ENCODE measurements around the gene LDLRAD3. TPM values are rescaled to one million over a fixed set of nuclear protein-coding genes. Genes with fewer than 3 reads are reported as not detected.
A peak's percentile ranks its signal among the peaks of the same experiment; 100 is the strongest.
"Not testable (repeated sequence)": the region's sequence is repeated elsewhere in the genome, so short reads cannot be mapped to it uniquely, and the experiment has no call there.

The LDLRAD3 gene
- total RNA-seq, 4 donors from 2014 or later = 39.7 to 50.9 (median 46.0) TPM

- Histone ChIP-seq H3K4me1 (peaks cover 45% of the 10 kb centered on the region), H3K27ac (peak overlapping the region; percentile 89), H3K36me3 (no peaks in the 10 kb centered on the region), H3K9me3 (no peaks in the 10 kb centered on the region), H3K4me3 (no peak overlapping the region), H3K27me3 (no peaks in the 10 kb centered on the region)
- no peak for DNase-seq (ENCODE audit: low spot score in 2 of 2)
- no peak for TF ChIP-seq POLR2AphosphoS5 (IDR thresholded peaks at IDR 0.05)
- TF ChIP-seq POLR2A (IDR thresholded peaks at IDR 0.05) = no peak
- TF ChIP-seq EP300 (IDR thresholded peaks at IDR 0.05) = no peak
- TF ChIP-seq CTCF (IDR thresholded peaks at IDR 0.05) = no peak
- WGBS = 71% methylated on average over 3 of the region's 3 CpGs
These were observed 37.2 kb upstream of the LDLRAD3 start for GRCh38 chr11:35906681-35907080.

GRCh38 chr11:35907648-35908431 lies 36.0 kb upstream of the LDLRAD3 start:
- H3K9me3 ChIP-seq = no peaks in the 10 kb centered on the region
- 44% methylated on average over 4 of the region's 4 CpGs for WGBS
- H3K4me3 ChIP-seq = no peak overlapping the region
- TF ChIP-seq POLR2A (IDR thresholded peaks at IDR 0.05) (no peak), CTCF (IDR thresholded peaks at IDR 0.05) (no peak), EP300 (IDR thresholded peaks at IDR 0.05) (peak; percentile 81), POLR2AphosphoS5 (IDR thresholded peaks at IDR 0.05) (peak in 2 of 3 donors; percentile 44 to 99)
- H3K27ac ChIP-seq = peak overlapping the region; percentile 89
- no peaks in the 10 kb centered on the region for H3K27me3 ChIP-seq
- no peaks in the 10 kb centered on the region for H3K36me3 ChIP-seq
- peaks cover 45% of the 10 kb centered on the region for H3K4me1 ChIP-seq
- DNase-seq (ENCODE audit: low spot score in 2 of 2) = peak in 1 of 2 donors; percentile 71

- DNase-seq (ENCODE audit: low spot score in 2 of 2); H3K4me3 ChIP-seq; H3K36me3 ChIP-seq; H3K9me3 ChIP-seq; H3K27me3 ChIP-seq: not testable (repeated sequence)
- H3K4me1 ChIP-seq = peaks cover 45% of the 10 kb centered on the region
- 74% methylated on average over 5 of the region's 5 CpGs for WGBS
- H3K27ac ChIP-seq = peak overlapping the region; percentile 89
These were observed 35.5 kb upstream of the LDLRAD3 start for GRCh38 chr11:35908432-35908771.

- Histone ChIP-seq H3K4me1 (peaks cover 45% of the 10 kb centered on the region), H3K27ac (peak overlapping the region; percentile 89)
- no peak for TF ChIP-seq EP300 (IDR thresholded peaks at IDR 0.05)
- TF ChIP-seq POLR2AphosphoS5 (IDR thresholded peaks at IDR 0.05) = no peak
- TF ChIP-seq CTCF (IDR thresholded peaks at IDR 0.05) = no peak
- TF ChIP-seq POLR2A (IDR thresholded peaks at IDR 0.05) = no peak
These were observed 34.2 kb upstream of the LDLRAD3 start for GRCh38 chr11:35909511-35910265.

GRCh38 chr11:35911013-35911412 lies 32.8 kb upstream of the LDLRAD3 start:
- Histone ChIP-seq H3K36me3 (no peaks in the 10 kb centered on the region), H3K9me3 (no peaks in the 10 kb centered on the region), H3K4me1 (peaks cover 35% of the 10 kb centered on the region), H3K4me3 (no peak overlapping the region), H3K27ac (no peak overlapping the region), H3K27me3 (no peaks in the 10 kb centered on the region)
- no peak for TF ChIP-seq CTCF (IDR thresholded peaks at IDR 0.05)
- no peak for TF ChIP-seq POLR2A (IDR thresholded peaks at IDR 0.05)
- TF ChIP-seq EP300 (IDR thresholded peaks at IDR 0.05) = no peak
- TF ChIP-seq POLR2AphosphoS5 (IDR thresholded peaks at IDR 0.05) = no peak
- DNase-seq (ENCODE audit: low spot score in 2 of 2) = no peak
- 98% methylated on average over 6 of the region's 6 CpGs for WGBS

More at GRCh38 chr11:35909511-35910265, 34.2 kb upstream of the LDLRAD3 start:
- Histone ChIP-seq H3K4me3 (no peak overlapping the region), H3K27me3 (no peaks in the 10 kb centered on the region), H3K36me3 (no peaks in the 10 kb centered on the region), H3K9me3 (no peaks in the 10 kb centered on the region)
- DNase-seq (ENCODE audit: low spot score in 2 of 2) = no peak
- 66% methylated on average over 3 of the region's 3 CpGs for WGBS

Measured in suprapubic skin (tissue), 4 donors.